Keratinocyte (primary cell): ENCODE results near the gene KREMEN2. TPM values are rescaled to one million over a fixed set of nuclear protein-coding genes. Genes with fewer than 3 reads are reported as not detected.

ENCODE experiments used
- DNase-seq: peaks from one replicate; pipeline ENCODE4 v3.0.0-alpha.2; 2011; ENCODE audit warnings: low read depth, missing footprints, low spot score
- FAIRE-seq: peaks from 2 replicates; lab custom pipeline; 2011; peaks lifted over from hg19 to GRCh38; lab: Jason Lieb, UNC
- H2AFZ ChIP-seq: 2 replicates; pipeline ENCODE4 v1.6.0; 2012; ENCODE audit warnings: low read length, control low read depth, inconsistent platforms; ENCODE audit not compliant: control insufficient read depth
- H3K27ac ChIP-seq: 2 replicates; pipeline ENCODE4 v1.5.1; 2011; ENCODE audit warnings: low read length; ENCODE audit not compliant: control insufficient read depth, insufficient read depth
- H3K27me3 ChIP-seq: 3 replicates; pipeline ENCODE4 v1.6.0; 2011; ENCODE audit warnings: low read length; ENCODE audit not compliant: control insufficient read depth, insufficient read depth; ENCODE audit errors: extremely low read depth
- H3K36me3 ChIP-seq, 2 experiments: 2 replicates in 1 of 2; 3 replicates in 1 of 2; pipeline ENCODE4 v1.5.1; 2011; ENCODE audit warnings: low read length in 2 of 2, mild to moderate bottlenecking in 1 of 2; ENCODE audit not compliant: control insufficient read depth in 2 of 2, insufficient read depth in 2 of 2; ENCODE audit errors: extremely low read depth in 1 of 2
- H3K4me1 ChIP-seq: 3 replicates; pipeline ENCODE4 v1.5.1; 2011; ENCODE audit warnings: low read length; ENCODE audit not compliant: control insufficient read depth, insufficient read depth; ENCODE audit errors: extremely low read depth
- H3K4me2 ChIP-seq: 3 replicates; pipeline ENCODE4 v1.6.0; 2011; ENCODE audit warnings: low read depth, low read length; ENCODE audit not compliant: control insufficient read depth, insufficient read depth; ENCODE audit errors: extremely low read depth
- H3K4me3 ChIP-seq, 3 experiments: fragments of 200-600 bp in 1 of 3; sonication (generic) in 1 of 3; 2 replicates in 2 of 3; 3 replicates in 1 of 3; pipeline ENCODE4 v1.5.1; 2011 to 2016; ENCODE audit warnings: low read length in 3 of 3, mild to moderate bottlenecking in 3 of 3, control low read depth in 2 of 3, inconsistent platforms in 1 of 3, low read depth in 1 of 3, mixed read lengths in 1 of 3, mixed run types in 1 of 3, moderate library complexity in 1 of 3; ENCODE audit not compliant: control insufficient read depth in 2 of 3, insufficient read depth in 2 of 3; ENCODE audit errors: extremely low read depth in 1 of 3
- H3K79me2 ChIP-seq: 2 replicates; pipeline ENCODE4 v1.6.0; 2012; ENCODE audit warnings: low read length; ENCODE audit not compliant: control insufficient read depth, insufficient read depth
- H3K9ac ChIP-seq: 3 replicates; pipeline ENCODE4 v1.6.0; 2011; ENCODE audit warnings: low read length; ENCODE audit not compliant: control insufficient read depth, insufficient read depth; ENCODE audit errors: extremely low read depth
- H3K9me1 ChIP-seq: 3 replicates; pipeline ENCODE4 v1.6.0; 2011; ENCODE audit warnings: low read length; ENCODE audit not compliant: control insufficient read depth, insufficient read depth; ENCODE audit errors: extremely low read depth
- H3K9me3 ChIP-seq: 2 replicates; pipeline ENCODE4 v1.5.1; 2012; ENCODE audit warnings: low read depth, low read length; ENCODE audit not compliant: control insufficient read depth
- H4K20me1 ChIP-seq: 3 replicates; pipeline ENCODE4 v1.6.0; 2011; ENCODE audit warnings: low read length; ENCODE audit not compliant: control insufficient read depth, insufficient read depth; ENCODE audit errors: extremely low read depth
- CTCF ChIP-seq, 3 experiments: IDR thresholded peaks in 1 of 3; conservative IDR thresholded peaks in 1 of 3; optimal IDR thresholded peaks in 1 of 3; 2 replicates in 2 of 3; 3 replicates in 1 of 3; pipeline versions ENCODE3 to v1.5.1; 2011; ENCODE audit warnings: low read length in 3 of 3, mild to moderate bottlenecking in 3 of 3, moderate library complexity in 2 of 3, control low read depth in 1 of 3, inconsistent platforms in 1 of 3; ENCODE audit not compliant: insufficient read depth in 2 of 3; ENCODE audit errors: extremely low read depth in 1 of 3
- EZH2 ChIP-seq: IDR thresholded peaks from one replicate; pipeline ENCODE4 v1.6.1; 2012; ENCODE audit warnings: inconsistent platforms, mild to moderate bottlenecking, low read length, moderate library complexity
- dilution Hi-C: fragments of 300-500 bp; cut with MboI; formaldehyde crosslinking; loops from one replicate; pipeline ENCODE4 v1.7.0; 2020; ENCODE audit warnings: low sequenced_read_pairs; ENCODE audit not compliant: extremely low pct_ligation_motif_present
- polyA plus RNA-seq, 5 experiments: library from polyadenylated mRNA; depleted of rRNA in 3 of 5; stranded (reverse) in 3 of 5; stranded (forward) in 1 of 5; unstranded in 1 of 5; fragments of >200 nt; gene quantifications; 1 replicate in 1 of 5; 2 replicates in 3 of 5; 3 replicates in 1 of 5; pipeline versions ENCODE4 v1.2.1 to v1.2.3, GENCODE V29; 2011 to 2012; ENCODE audit warnings: missing spikeins in 2 of 5, low read depth in 1 of 5, low replicate concordance in 1 of 5

KREMEN2 gene
- polyA plus RNA-seq, 1 donor (not counting 4 experiments of a cell fraction or from before 2014, with no cell fraction given) = 3.3 TPM

GRCh38 chr16:2956579-2956956, 7.5 kb upstream of the KREMEN2 start:
- no peaks in the 10 kb centered on the region for H3K79me2 ChIP-seq
- DNase-seq (no peak), FAIRE-seq (no peak)
- H3K27ac ChIP-seq = no peak overlapping the region
- H3K4me1 ChIP-seq = peaks cover 8% of the 10 kb centered on the region
- no peaks in the 10 kb centered on the region for H4K20me1 ChIP-seq
- H3K4me3 ChIP-seq = no peak overlapping the region
- H3K9me3 ChIP-seq = no peaks in the 10 kb centered on the region
- dilution Hi-C loops = no loop called here
- H2AFZ ChIP-seq = no peak overlapping the region
- H3K9me1 ChIP-seq = no peaks in the 10 kb centered on the region
- no peak overlapping the region for H3K4me2 ChIP-seq
- H3K27me3 ChIP-seq = peaks cover 6% of the 10 kb centered on the region
- H3K9ac ChIP-seq = no peak overlapping the region
- no peak for TF ChIP-seq EZH2
- no peak for TF ChIP-seq CTCF (optimal IDR thresholded peaks at IDR 0.05 in 1 of 3, IDR thresholded peaks at IDR 0.05 in 1 of 3, conservative IDR thresholded peaks at IDR 0.05 in 1 of 3; ENCODE audit: extremely low read depth in 1 of 3, insufficient read depth in 2 of 3, low read length in 3 of 3)
- H3K36me3 ChIP-seq = no peaks in the 10 kb centered on the region

GRCh38 chr16:2959206-2959605, 4.9 kb upstream of the KREMEN2 start:
- H3K9me1 ChIP-seq = no peaks in the 10 kb centered on the region
- H2AFZ ChIP-seq = no peak overlapping the region
- H3K4me1 ChIP-seq = peaks cover 16% of the 10 kb centered on the region
- H3K4me3 ChIP-seq = no peak overlapping the region
- dilution Hi-C loops = no loop called here
- H3K4me2 ChIP-seq = no peak overlapping the region
- FAIRE-seq (no peak), DNase-seq (no peak)
- no peak overlapping the region for H3K9ac ChIP-seq
- H3K27ac ChIP-seq = no peak overlapping the region
- H3K9me3 ChIP-seq = no peaks in the 10 kb centered on the region
- no peaks in the 10 kb centered on the region for H3K79me2 ChIP-seq
- H4K20me1 ChIP-seq = no peaks in the 10 kb centered on the region
- no peaks in the 10 kb centered on the region for H3K36me3 ChIP-seq
- no peak for TF ChIP-seq EZH2
- TF ChIP-seq CTCF (optimal IDR thresholded peaks at IDR 0.05 in 1 of 3, IDR thresholded peaks at IDR 0.05 in 1 of 3, conservative IDR thresholded peaks at IDR 0.05 in 1 of 3; ENCODE audit: extremely low read depth in 1 of 3, insufficient read depth in 2 of 3, low read length in 3 of 3) = no peak
- H3K27me3 ChIP-seq = peaks cover 6% of the 10 kb centered on the region
